HCT116 (cell line): ENCODE measurements around the gene KCNN4. TPM values are rescaled to one million over a fixed set of nuclear protein-coding genes. Genes with fewer than 3 reads are reported as not detected.

Source experiments
- ATAC-seq: fragments of 200-7000 bp; cut with Tn5 transposase; 2 replicates; pipeline ENCODE4 v1.9.1; 2020; ENCODE audit warnings: mild to moderate bottlenecking, moderate library complexity
- BruUV-seq: library from RNA; stranded (reverse); fragments of 400-500 nt; replicated peaks from 2 replicates; lab custom pipeline; 2021; lab: Mats Ljungman, UMichigan
- CTCF ChIA-PET: fragments of 300-600 bp; sonication (Branson Sonifier 250); formaldehyde crosslinking; loops from one replicate; lab custom pipeline; 2021; ENCODE audit warnings: antibody characterized with exemption; lab: Charles Lee
- POLR2A ChIA-PET: fragments of 300-600, 350-600 bp; sonication (Branson Sonifier 250); formaldehyde crosslinking; loops from one replicate; lab custom pipeline; 2021; ENCODE audit warnings: antibody characterized with exemption; lab: Charles Lee
- RAD21 ChIA-PET, 2 experiments: fragments of 300-600 bp; sonication (Branson Sonifier 250); formaldehyde crosslinking; loops; one replicate each; lab custom pipeline; 2023; ENCODE audit warnings: low total read pairs in 2 of 2; ENCODE audit not compliant: uncharacterized antibody in 2 of 2, unreplicated experiment in 2 of 2, low non-redundant PET in 1 of 2; lab: Charles Lee
- DNase-seq: peaks from one replicate; pipeline ENCODE4 v3.0.0-alpha.2; 2010; ENCODE audit warnings: low read depth, low spot score
- H2AFZ ChIP-seq: fragments of 200-600 bp; shearing (Covaris generic), sonication (generic); 2 replicates; pipeline ENCODE4 v1.6.1; 2017; ENCODE audit warnings: low read depth, mixed run types, mixed read lengths, antibody characterized with exemption, low read length; ENCODE audit not compliant: poor library complexity, severe bottlenecking
- H3K27ac ChIP-seq: 2 replicates; pipeline ENCODE4 v1.5.1; 2012; ENCODE audit warnings: low read depth, low read length
- H3K27me3 ChIP-seq: fragments of 200-600 bp; sonication (generic); 2 replicates; pipeline ENCODE4 v1.6.1; 2016; ENCODE audit warnings: mixed run types, low read length, mixed read lengths; ENCODE audit not compliant: insufficient read depth
- H3K36me3 ChIP-seq, 2 experiments: fragments of 200-500 bp in 1 of 2; fragments of 200-600 bp in 1 of 2; sonication (Bioruptor generic) in 1 of 2; sonication (generic) in 1 of 2; 2 replicates each; pipeline versions ENCODE4 v1.5.1 to v1.6.1; 2014 to 2016; ENCODE audit warnings: low read length in 2 of 2, inconsistent platforms in 1 of 2, mixed read lengths in 1 of 2, mixed run types in 1 of 2; ENCODE audit not compliant: insufficient read depth in 2 of 2, control insufficient read depth in 1 of 2
- H3K4me1 ChIP-seq, 2 experiments: fragments of 200-600 bp in 1 of 2; sonication (generic) in 1 of 2; 2 replicates each; pipeline versions ENCODE4 v1.5.1 to v1.6.1; 2012 to 2017; ENCODE audit warnings: low read length in 2 of 2, inconsistent platforms in 1 of 2, mild to moderate bottlenecking in 1 of 2, mixed read lengths in 1 of 2, mixed run types in 1 of 2, moderate library complexity in 1 of 2; ENCODE audit not compliant: insufficient read depth in 2 of 2, control insufficient read depth in 1 of 2
- H3K4me2 ChIP-seq: fragments of 200-600 bp; sonication (generic); 2 replicates; pipeline ENCODE4 v1.6.1; 2017; ENCODE audit warnings: mixed run types, low read length, mixed read lengths
- H3K4me3 ChIP-seq, 2 experiments: fragments of 200-600 bp in 1 of 2; sonication (generic) in 1 of 2; replicated peaks in 1 of 2; 2 replicates each; pipeline ENCODE4 v1.5.1; 2011 to 2016; ENCODE audit warnings: low read length in 2 of 2, control low read depth in 1 of 2, low read depth in 1 of 2, mild to moderate bottlenecking in 1 of 2, mixed read lengths in 1 of 2, mixed run types in 1 of 2
- H3K79me2 ChIP-seq: fragments of 200-600 bp; sonication (generic); 2 replicates; pipeline ENCODE4 v1.6.1; 2017; ENCODE audit warnings: mild to moderate bottlenecking, mixed run types, low read length, moderate library complexity, mixed read lengths; ENCODE audit not compliant: insufficient read depth
- H3K9ac ChIP-seq: fragments of 200-600 bp; sonication (generic); 2 replicates; pipeline ENCODE4 v1.6.1; 2016; ENCODE audit warnings: low read length, mixed read lengths
- H3K9me2 ChIP-seq: fragments of 200-600 bp; sonication (generic), shearing (Covaris generic); 2 replicates; pipeline ENCODE4 v1.6.1; 2017; ENCODE audit warnings: mixed run types, mild to moderate bottlenecking, moderate library complexity; ENCODE audit not compliant: insufficient read depth
- H3K9me3 ChIP-seq, 2 experiments: fragments of 200-500 bp in 1 of 2; fragments of 200-600 bp in 1 of 2; sonication (Bioruptor generic) in 1 of 2; sonication (generic) in 1 of 2; 2 replicates each; pipeline ENCODE4 v1.6.1; 2014 to 2017; ENCODE audit warnings: low read length in 2 of 2, mixed read lengths in 2 of 2, inconsistent platforms in 1 of 2, low read depth in 1 of 2, mild to moderate bottlenecking in 1 of 2, mixed run types in 1 of 2, moderate library complexity in 1 of 2; ENCODE audit not compliant: control insufficient read depth in 1 of 2, insufficient read depth in 1 of 2
- H4K20me1 ChIP-seq: fragments of 200-600 bp; sonication (generic), shearing (Covaris generic); 2 replicates; pipeline ENCODE4 v1.6.1; 2017; ENCODE audit warnings: mixed run types, mild to moderate bottlenecking, moderate library complexity; ENCODE audit not compliant: insufficient read depth
- CBX3 ChIP-seq: IDR thresholded peaks from 2 replicates; pipeline ENCODE4 v1.6.1; 2012; ENCODE audit warnings: low read depth
- EZH2 ChIP-seq: fragments of 200-600 bp; sonication (generic); IDR thresholded peaks from 2 replicates; pipeline ENCODE4 v1.6.1; 2017; ENCODE audit warnings: antibody characterized with exemption, mixed run types
- FOSL1 ChIP-seq: IDR thresholded peaks from 2 replicates; pipeline ENCODE4 v1.6.1; 2012; ENCODE audit warnings: low read depth
- JUND ChIP-seq: IDR thresholded peaks from 2 replicates; pipeline ENCODE4 v1.6.1; 2012
- POLR2AphosphoS5 ChIP-seq: IDR thresholded peaks from 2 replicates; pipeline ENCODE4 v1.6.1; 2011; ENCODE audit warnings: mild to moderate bottlenecking, low read depth, low read length, moderate library complexity
- SIN3A ChIP-seq: IDR thresholded peaks from 2 replicates; pipeline ENCODE4 v1.6.1; 2012; ENCODE audit warnings: low read depth
- TCF7L2 ChIP-seq: IDR thresholded peaks from 2 replicates; pipeline ENCODE4 v1.7.0; 2011; ENCODE audit warnings: borderline replicate concordance, inconsistent platforms; ENCODE audit not compliant: insufficient read depth, insufficient read length; ENCODE audit errors: extremely low read depth
- ZFX ChIP-seq: fragments of 450-650 bp; IDR thresholded peaks from 2 replicates; pipeline ENCODE4 v1.6.1; 2017
- intact Hi-C: fragments of 100-400 bp; cut with micrococcal nuclease; formaldehyde crosslinking; loops from 2 replicates; pipeline ENCODE4 v1.10.0; 2022
- total RNA-seq: library from RNA; stranded (reverse); gene quantifications from one replicate; pipeline ENCODE4 v1.2.1, GENCODE V29; 2021; ENCODE audit not compliant: unreplicated experiment
- TF ChIP-seq, protein P1 (sequence below), 3 experiments: fragments of 200-600 bp in 1 of 3; sonication (generic) in 1 of 3; IDR thresholded peaks in 2 of 3; conservative IDR thresholded peaks in 1 of 3; 2 replicates each; pipeline ENCODE4 v1.5.1; 2012 to 2017; ENCODE audit warnings: low read depth in 2 of 3, low read length in 2 of 3, antibody characterized with exemption in 1 of 3, borderline replicate concordance in 1 of 3, control low read depth in 1 of 3, mild to moderate bottlenecking in 1 of 3, mixed read lengths in 1 of 3, mixed run types in 1 of 3, moderate library complexity in 1 of 3; ENCODE audit not compliant: insufficient read depth in 1 of 3

KCNN4 gene
- total RNA-seq, 1 experiment from 2014 or later: 72.9 TPM

DNA sequence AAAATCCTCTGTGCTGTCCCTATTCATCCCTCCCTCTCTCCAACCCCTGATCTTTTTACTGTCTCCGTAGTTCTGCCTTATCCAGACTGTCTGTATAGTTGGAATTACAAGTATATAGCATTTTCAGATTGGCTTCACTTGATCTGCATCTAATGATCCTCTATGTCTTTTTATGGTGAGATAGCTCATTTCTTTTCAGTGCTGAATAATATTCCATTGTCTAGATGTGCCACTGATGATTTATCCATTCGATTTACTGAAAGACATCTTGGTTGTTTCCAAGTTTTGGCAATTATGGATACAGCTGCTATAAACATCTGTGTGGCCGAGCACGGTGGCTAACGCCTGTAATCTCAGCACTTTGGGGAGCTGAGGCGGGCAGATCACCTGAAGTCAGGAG is 45.8 kb downstream of the KCNN4 start:
- no peak overlapping the region for H3K27ac ChIP-seq
- TF ChIP-seq FOSL1 (no peak), CBX3 (no peak)
- DNase-seq (no peak), ATAC-seq (no peak)
- peaks cover 38 to 70% of the 10 kb centered on the region in 2 experiments for H3K36me3 ChIP-seq
- no peaks in the 10 kb centered on the region for H4K20me1 ChIP-seq
- H2AFZ ChIP-seq: no peak overlapping the region
- no peak overlapping the region for H3K4me2 ChIP-seq
- H3K9ac ChIP-seq: no peak overlapping the region
- ChIA-PET CTCF (no interaction called here), RAD21 (no interaction called here), POLR2A (no interaction called here)
- H3K9me3 ChIP-seq: no peaks in the 10 kb centered on the region
- H3K9me2 ChIP-seq: no peaks in the 10 kb centered on the region
- H3K27me3 ChIP-seq: no peaks in the 10 kb centered on the region
- intact Hi-C loops: no loop called here
- H3K4me3 ChIP-seq: no peak overlapping the region
- no TSS peak for BruUV-seq
- peaks cover 14% of the 10 kb centered on the region in 2 experiments for H3K4me1 ChIP-seq
- H3K79me2 ChIP-seq: no peaks in the 10 kb centered on the region; the same call in 1 of the 2 replicates

DNA sequence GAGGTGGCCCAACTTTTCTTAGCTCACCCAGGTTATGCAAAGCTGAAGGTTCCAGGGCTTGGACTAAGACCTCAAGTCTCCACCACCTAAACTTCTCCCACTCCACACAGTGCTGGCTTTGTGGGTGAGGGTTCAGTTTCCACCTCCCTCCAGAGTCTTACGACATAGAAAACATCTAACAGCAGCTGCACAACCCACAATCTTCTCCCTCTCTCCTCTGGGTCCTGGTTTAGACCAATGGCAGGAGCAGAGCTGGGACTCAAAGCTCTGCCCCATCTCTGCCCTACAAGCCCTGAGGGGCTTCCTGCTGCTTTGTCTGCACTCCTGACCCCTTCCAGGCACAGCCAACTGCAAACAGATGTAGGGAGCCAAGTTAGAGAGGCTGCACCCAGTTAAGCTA is 48.9 kb downstream of the KCNN4 start:
- no peak for ATAC-seq
- no peak overlapping the region for H3K4me3 ChIP-seq
- no peaks in the 10 kb centered on the region for H4K20me1 ChIP-seq
- H3K9ac ChIP-seq: no peak overlapping the region
- DNase-seq: no peak
- H3K4me1 ChIP-seq: no peaks in the 10 kb centered on the region
- ChIA-PET RAD21 (interaction anchor here in 1 of 2 experiments (0.6 kb wide), 1 partner anchor 95 kb away, joined by 3 read pairs; the partner anchor contains the start of gene ZNF283), CTCF (interaction anchor here (1.0 kb wide), 1 partner anchor 13 kb away, joined by 5 read pairs; no protein-coding TSS in a partner anchor), POLR2A (interaction anchor here (0.6 to 1.6 kb wide), 2 partner anchors 27 to 63 kb away, joined by 3 to 4 read pairs; no protein-coding TSS in a partner anchor)
- H3K4me2 ChIP-seq: no peak overlapping the region
- H3K27me3 ChIP-seq: no peaks in the 10 kb centered on the region
- no peak overlapping the region for H2AFZ ChIP-seq
- H3K27ac ChIP-seq: no peak overlapping the region
- TF ChIP-seq POLR2AphosphoS5 (no peak), TCF7L2 (no peak), JUND (no peak), ZFX (no peak), EZH2 (no peak), SIN3A (no peak)
- TF ChIP-seq, protein P1, sequence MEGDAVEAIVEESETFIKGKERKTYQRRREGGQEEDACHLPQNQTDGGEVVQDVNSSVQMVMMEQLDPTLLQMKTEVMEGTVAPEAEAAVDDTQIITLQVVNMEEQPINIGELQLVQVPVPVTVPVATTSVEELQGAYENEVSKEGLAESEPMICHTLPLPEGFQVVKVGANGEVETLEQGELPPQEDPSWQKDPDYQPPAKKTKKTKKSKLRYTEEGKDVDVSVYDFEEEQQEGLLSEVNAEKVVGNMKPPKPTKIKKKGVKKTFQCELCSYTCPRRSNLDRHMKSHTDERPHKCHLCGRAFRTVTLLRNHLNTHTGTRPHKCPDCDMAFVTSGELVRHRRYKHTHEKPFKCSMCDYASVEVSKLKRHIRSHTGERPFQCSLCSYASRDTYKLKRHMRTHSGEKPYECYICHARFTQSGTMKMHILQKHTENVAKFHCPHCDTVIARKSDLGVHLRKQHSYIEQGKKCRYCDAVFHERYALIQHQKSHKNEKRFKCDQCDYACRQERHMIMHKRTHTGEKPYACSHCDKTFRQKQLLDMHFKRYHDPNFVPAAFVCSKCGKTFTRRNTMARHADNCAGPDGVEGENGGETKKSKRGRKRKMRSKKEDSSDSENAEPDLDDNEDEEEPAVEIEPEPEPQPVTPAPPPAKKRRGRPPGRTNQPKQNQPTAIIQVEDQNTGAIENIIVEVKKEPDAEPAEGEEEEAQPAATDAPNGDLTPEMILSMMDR (IDR thresholded peaks at IDR 0.05 in 2 of 3, conservative IDR thresholded peaks at IDR 0.05 in 1 of 3; ENCODE audit: borderline replicate concordance in 1 of 3, insufficient read depth in 1 of 3, low read depth in 2 of 3, low read length in 2 of 3): no peak
- intact Hi-C loops: no loop called here
- H3K36me3 ChIP-seq: peaks cover 35 to 57% of the 10 kb centered on the region in 2 experiments; a peak in 3 of 4 replicates
- H3K79me2 ChIP-seq: no peaks in the 10 kb centered on the region
- H3K9me2 ChIP-seq: no peaks in the 10 kb centered on the region
- H3K9me3 ChIP-seq: no peaks in the 10 kb centered on the region
- no TSS peak for BruUV-seq
